GM15510 (cell line): ENCODE results near the gene DOC2B.

Experiments used
- POLR2A ChIP-seq: IDR thresholded peaks from 3 replicates; pipeline ENCODE4 v1.6.1; 2011; ENCODE audit warnings: borderline replicate concordance; ENCODE audit not compliant: insufficient read length; ENCODE audit errors: extremely low read depth

DOC2B gene

GRCh38 chr17:158379-158778 lies 23.1 kb downstream of the DOC2B start:
- TF ChIP-seq POLR2A = no peak

- no peak for TF ChIP-seq POLR2A
Measured at GRCh38 chr17:157901-158300, 23.5 kb downstream of the DOC2B start.

GRCh38 chr17:156946-157345 lies 24.5 kb downstream of the DOC2B start:
- TF ChIP-seq POLR2A = no peak

GRCh38 chr17:156094-156621 lies 25.3 kb downstream of the DOC2B start:
- TF ChIP-seq POLR2A = no peak

- TF ChIP-seq POLR2A = no peak
Measured at GRCh38 chr17:155576-155975, 25.9 kb downstream of the DOC2B start.

GRCh38 chr17:153851-154250 lies 27.6 kb downstream of the DOC2B start:
- no peak for TF ChIP-seq POLR2A

GRCh38 chr17:152860-153420 lies 28.5 kb downstream of the DOC2B start:
- TF ChIP-seq POLR2A = no peak

GRCh38 chr17:151886-152859 lies 29.3 kb downstream of the DOC2B start:
- TF ChIP-seq POLR2A = no peak

GRCh38 chr17:151004-151403 lies 30.4 kb downstream of the DOC2B start:
- TF ChIP-seq POLR2A = no peak

GRCh38 chr17:149897-150584 lies 31.4 kb downstream of the DOC2B start:
- TF ChIP-seq POLR2A = no peak

GRCh38 chr17:149231-149630 lies 32.2 kb downstream of the DOC2B start:
- no peak for TF ChIP-seq POLR2A

GRCh38 chr17:148757-149156 lies 32.7 kb downstream of the DOC2B start:
- no peak for TF ChIP-seq POLR2A

- TF ChIP-seq POLR2A = no peak
Measured at GRCh38 chr17:147796-148740, 33.4 kb downstream of the DOC2B start.
